A549 (cell line): Measurements from ENCODE around the gene IL6ST. TPM values are rescaled to one million over a fixed set of nuclear protein-coding genes. Genes with fewer than 3 reads are reported as not detected.

ENCODE experiments used
- ATAC-seq, 2 experiments: fragments of 200-7000 bp in 1 of 2; fragments of >200 bp in 1 of 2; cut with Nextera tagmentation in 1 of 2; cut with Tn5 transposase in 1 of 2; 3 replicates each; pipeline versions ENCODE4 v1.8.0 to v1.9.1; 2018 to 2020; ENCODE audit warnings: mild to moderate bottlenecking in 1 of 2, moderate library complexity in 1 of 2
- CTCF ChIA-PET: fragments of 300-600 bp; sonication (Branson Sonifier 250); formaldehyde crosslinking; extraction: SDS; loops from one replicate; lab custom pipeline; 2021; ENCODE audit warnings: antibody characterized with exemption, inconsistent platforms; lab: Yijun Ruan, JAX
- POLR2A ChIA-PET: fragments of 350-600 bp; formaldehyde crosslinking; extraction: SDS; loops from one replicate; lab custom pipeline; 2021; ENCODE audit warnings: antibody characterized with exemption, inconsistent platforms; lab: Yijun Ruan, JAX
- DNase-seq, 2 experiments: peaks; one replicate each; pipeline versions ENCODE4 v3.0.0 to v3.0.0-alpha.2; 2011 to 2016; ENCODE audit warnings: low read depth in 1 of 2, low spot score in 1 of 2
- FAIRE-seq: peaks from 2 replicates; lab custom pipeline; 2011; peaks lifted over from hg19 to GRCh38; lab: Jason Lieb, UNC
- H3K27ac ChIP-seq, 2 experiments: fragments of >200 bp; sonication (Bioruptor Twin); formaldehyde crosslinking; 3 replicates each; pipeline ENCODE4 v1.5.1; 2016 to 2017
- H3K4me1 ChIP-seq: fragments of >200 bp; sonication (Bioruptor Twin); formaldehyde crosslinking; 3 replicates; pipeline ENCODE4 v1.6.1; 2016
- H3K4me2 ChIP-seq: fragments of >200 bp; sonication (Bioruptor Twin); formaldehyde crosslinking; 3 replicates; pipeline ENCODE4 v1.6.1; 2016
- H3K4me3 ChIP-seq: fragments of >200 bp; sonication (Bioruptor Twin); formaldehyde crosslinking; 3 replicates; pipeline ENCODE4 v1.5.1; 2016
- H3K9me3 ChIP-seq: fragments of >200 bp; sonication (Bioruptor Twin); formaldehyde crosslinking; 3 replicates; pipeline ENCODE4 v1.6.1; 2016
- BHLHE40 ChIP-seq: IDR thresholded peaks from 2 replicates; pipeline ENCODE4 v1.6.1; 2012; ENCODE audit warnings: low read depth, low read length, inconsistent platforms
- E2F6 ChIP-seq: IDR thresholded peaks from 2 replicates; pipeline ENCODE4 v1.6.1; 2012; ENCODE audit warnings: low read depth, borderline replicate concordance
- EHMT2 ChIP-seq: fragments of 200-600 bp; sonication (generic); IDR thresholded peaks from 2 replicates; pipeline ENCODE4 v1.6.1; 2016; ENCODE audit warnings: antibody characterized with exemption, low read depth, mild to moderate bottlenecking, moderate library complexity
- HEYL ChIP-seq: fragments of 250-450 bp; sonication (Bioruptor Pico); IDR thresholded peaks from 2 replicates; pipeline ENCODE4 v1.8.0; 2021; ENCODE audit warnings: mild to moderate bottlenecking, moderate library complexity
- HOXA7 ChIP-seq: fragments of 250-450 bp; sonication (Bioruptor Pico); IDR thresholded peaks from 2 replicates; pipeline ENCODE4 v1.5.0; 2020; ENCODE audit warnings: mild to moderate bottlenecking, moderate library complexity
- HOXB5 ChIP-seq: fragments of 250-450 bp; sonication (Bioruptor Pico); IDR thresholded peaks from 2 replicates; pipeline ENCODE4 v1.5.0; 2020; ENCODE audit warnings: mild to moderate bottlenecking, moderate library complexity
- JUNB ChIP-seq: fragments of >200 bp; sonication (Bioruptor Twin); formaldehyde crosslinking; IDR thresholded peaks from 2 replicates; pipeline ENCODE4 v1.6.1; 2016
- MAFK ChIP-seq: fragments of 450-650 bp; IDR thresholded peaks from 2 replicates; pipeline ENCODE4 v1.6.1; 2014; ENCODE audit not compliant: partially characterized antibody
- PBX3 ChIP-seq: IDR thresholded peaks from 2 replicates; pipeline ENCODE4 v1.6.1; 2012
- PHF8 ChIP-seq: fragments of 200-600 bp; sonication (generic); IDR thresholded peaks from 2 replicates; pipeline ENCODE4 v1.6.1; 2016; ENCODE audit warnings: low read depth, mild to moderate bottlenecking, antibody characterized with exemption, moderate library complexity, borderline replicate concordance
- RCOR1 ChIP-seq: fragments of 150-350 bp; IDR thresholded peaks from 2 replicates; pipeline ENCODE4 v1.6.1; 2014; ENCODE audit warnings: antibody characterized with exemption, low read length, low read depth
- RFX5 ChIP-seq: fragments of 450-650 bp; IDR thresholded peaks from 2 replicates; pipeline ENCODE4 v1.7.1; 2014; ENCODE audit warnings: antibody characterized with exemption, mild to moderate bottlenecking, moderate library complexity
- SMC3 ChIP-seq: fragments of >200 bp; sonication (Bioruptor Twin); formaldehyde crosslinking; IDR thresholded peaks from 3 replicates; pipeline ENCODE4 v1.6.1; 2018; ENCODE audit warnings: inconsistent platforms
- USF2 ChIP-seq: fragments of 450-650 bp; IDR thresholded peaks from 2 replicates; pipeline ENCODE4 v1.6.1; 2014; ENCODE audit warnings: antibody characterized with exemption
- ZNF302 ChIP-seq: fragments of 250-450 bp; sonication (Bioruptor Pico); IDR thresholded peaks from 2 replicates; pipeline ENCODE4 v1.9.0; 2021; ENCODE audit warnings: inconsistent platforms, mild to moderate bottlenecking, moderate library complexity
- WGBS: methylation state at CpG from one replicate; pipeline ENCODE4 v1.1.6; 2017; ENCODE audit errors: missing lambda C conversion rate; 5-methylcytosine and 5-hydroxymethylcytosine counted together
- polyA plus RNA-seq, 4 experiments: library from polyadenylated mRNA; depleted of rRNA in 3 of 4; stranded (reverse); fragments of >200 nt; fragmentation: RNase III in 1 of 4; extraction: RNeasy Plus Mini Kit Qiagen cat#74134 plus additional on column Dnase treatment in 1 of 4; gene quantifications; 2 replicates in 3 of 4; 3 replicates in 1 of 4; pipeline ENCODE4 v1.2.3, GENCODE V29; 2011 to 2017
- TF ChIP-seq, protein P1 (sequence below): fragments of >200 bp; sonication (Bioruptor Twin); formaldehyde crosslinking; IDR thresholded peaks from 2 replicates; pipeline ENCODE4 v1.6.1; 2016
- TF ChIP-seq, protein P2 (sequence below): fragments of >200 bp; sonication (Bioruptor Twin); formaldehyde crosslinking; IDR thresholded peaks from 3 replicates; pipeline ENCODE4 v1.6.1; 2016
- TF ChIP-seq, protein P3 (sequence below): fragments of 200-600 bp; sonication (generic); IDR thresholded peaks from 2 replicates; pipeline ENCODE4 v1.6.1; 2016; ENCODE audit warnings: antibody characterized with exemption, mild to moderate bottlenecking, moderate library complexity

The IL6ST gene
- polyA plus RNA-seq, 2 of the 4 experiments (the other 2 are of a cell fraction), result 46.2 to 183 TPM

DNA sequence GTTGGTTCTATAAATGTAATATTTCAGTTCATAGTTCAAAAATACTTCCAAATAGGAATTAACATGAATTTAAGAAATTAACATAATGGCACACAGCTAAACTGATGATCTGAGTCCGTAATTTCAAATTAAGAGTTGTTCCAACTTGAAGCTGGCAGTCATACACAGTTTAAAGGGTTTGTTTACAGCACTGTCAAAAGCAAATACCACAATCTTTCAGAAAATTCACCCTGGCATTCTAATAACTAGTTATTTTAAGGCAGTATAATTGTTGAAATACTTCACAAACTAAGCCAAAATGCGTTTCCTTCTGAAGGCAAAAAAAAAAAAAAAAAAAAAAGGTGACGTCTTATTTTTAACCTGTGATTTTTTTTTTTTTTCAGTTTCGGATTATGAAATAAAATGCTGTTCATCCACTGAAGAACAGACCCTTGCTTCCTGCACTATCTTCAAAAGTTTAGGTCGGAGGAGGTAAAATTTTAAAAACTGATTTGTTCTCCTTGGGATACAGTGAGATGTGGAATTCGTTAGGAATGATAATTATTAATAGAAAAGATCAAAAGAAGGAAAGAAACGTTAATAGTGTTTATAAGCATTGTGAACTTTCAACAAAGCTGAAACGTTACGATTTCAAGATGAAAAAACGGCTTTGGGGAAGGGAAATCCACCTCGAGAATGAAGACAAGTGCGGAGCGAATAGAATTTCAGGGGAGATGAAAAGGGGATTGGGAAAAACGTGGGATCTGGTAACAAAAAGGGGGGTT is 850 bp downstream of the IL6ST start:
- ChIA-PET CTCF (interaction anchor here (0.7 to 2.9 kb wide), 5 partner anchors 11 to 130 kb away, joined by 3 to 12 read pairs (median 3); no protein-coding TSS in a partner anchor), POLR2A (interaction anchor here (1.0 to 2.1 kb wide), 4 partner anchors 10 to 130 kb away, joined by 4 to 19 read pairs (median 8); no protein-coding TSS in a partner anchor)
- H3K9me3 ChIP-seq, result no peaks in the 10 kb centered on the region
- FAIRE-seq (no peak), ATAC-seq (no peak), DNase-seq (no peak)
- 1% methylated on average over 14 of the region's 14 CpGs for WGBS
- H3K4me3 ChIP-seq, result peak overlapping the region; percentile 80
- H3K27ac ChIP-seq, result peak overlapping the region; percentile 93 to 94
- H3K4me2 ChIP-seq, result peak overlapping the region; percentile 92
- TF ChIP-seq E2F6 (no peak), USF2 (no peak; the same call in 1 of the 2 replicates), BHLHE40 (no peak), HOXA7 (CRISPR knock-in tag) (no peak)
- TF ChIP-seq, all 56 proteins: peak for 0
- H3K4me1 ChIP-seq, result peaks cover 53% of the 10 kb centered on the region

GRCh38 chr5:55993013-55993412 is 1.8 kb downstream of the IL6ST start:
- DNase-seq (no peak), FAIRE-seq (no peak), ATAC-seq (no peak)
- H3K4me2 ChIP-seq, result peak overlapping the region; percentile 92
- TF ChIP-seq RFX5 (no peak), JUNB (no peak), PBX3 (no peak)
- ChIA-PET POLR2A (no interaction called here), CTCF (interaction anchor here (0.9 kb wide), 1 partner anchor 57 kb away, joined by 3 read pairs; no protein-coding TSS in a partner anchor)
- 28% methylated on average over 5 of the region's 5 CpGs for WGBS
- peak overlapping the region; percentile 75 to 94 for H3K27ac ChIP-seq
- H3K9me3 ChIP-seq, result no peaks in the 10 kb centered on the region
- H3K4me1 ChIP-seq, result peaks cover 53% of the 10 kb centered on the region
- H3K4me3 ChIP-seq, result peak overlapping the region; percentile 80

DNA sequence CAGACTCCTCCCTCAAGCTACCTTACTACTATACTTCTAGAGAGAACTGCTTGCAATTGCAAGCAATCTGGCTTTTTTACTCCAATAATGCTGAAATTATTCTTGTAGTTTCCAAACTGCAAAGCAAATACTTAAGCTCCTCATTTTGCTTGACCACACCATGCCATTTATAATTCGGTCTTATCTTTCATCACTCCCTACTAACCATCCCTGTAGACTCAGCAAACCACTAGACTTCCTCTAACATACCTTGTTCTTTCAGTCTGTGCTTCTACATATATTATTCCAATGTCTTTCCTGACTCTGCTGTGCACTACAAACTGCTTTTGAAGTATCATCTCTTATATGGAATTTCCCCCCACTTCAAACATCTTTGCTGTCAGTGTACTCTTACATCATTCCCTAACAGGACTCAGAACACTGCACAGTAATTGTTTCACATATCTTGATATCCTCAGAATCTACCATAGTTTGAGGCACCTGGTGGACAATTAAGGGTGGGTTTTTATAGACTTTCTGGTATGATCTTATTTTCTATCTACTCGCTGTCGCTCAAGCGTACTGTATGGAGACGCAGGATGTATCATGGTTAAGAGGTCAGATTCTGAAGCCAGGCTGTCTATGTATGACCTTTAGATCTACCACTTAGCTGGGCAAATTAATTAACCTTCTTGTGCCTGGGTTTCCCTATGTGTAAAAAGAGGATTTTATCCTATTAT is 2.8 kb downstream of the IL6ST start:
- no peak for FAIRE-seq
- TF ChIP-seq, protein P1, sequence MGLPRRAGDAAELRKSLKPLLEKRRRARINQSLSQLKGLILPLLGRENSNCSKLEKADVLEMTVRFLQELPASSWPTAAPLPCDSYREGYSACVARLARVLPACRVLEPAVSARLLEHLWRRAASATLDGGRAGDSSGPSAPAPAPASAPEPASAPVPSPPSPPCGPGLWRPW, result no peak
- TF ChIP-seq ZNF302 (CRISPR knock-in tag) (no peak), EHMT2 (no peak), MAFK (no peak), HOXB5 (no peak), PHF8 (no peak), USF2 (no peak), RCOR1 (no peak), SMC3 (no peak), HEYL (CRISPR knock-in tag) (no peak)
- TF ChIP-seq, protein P2, sequence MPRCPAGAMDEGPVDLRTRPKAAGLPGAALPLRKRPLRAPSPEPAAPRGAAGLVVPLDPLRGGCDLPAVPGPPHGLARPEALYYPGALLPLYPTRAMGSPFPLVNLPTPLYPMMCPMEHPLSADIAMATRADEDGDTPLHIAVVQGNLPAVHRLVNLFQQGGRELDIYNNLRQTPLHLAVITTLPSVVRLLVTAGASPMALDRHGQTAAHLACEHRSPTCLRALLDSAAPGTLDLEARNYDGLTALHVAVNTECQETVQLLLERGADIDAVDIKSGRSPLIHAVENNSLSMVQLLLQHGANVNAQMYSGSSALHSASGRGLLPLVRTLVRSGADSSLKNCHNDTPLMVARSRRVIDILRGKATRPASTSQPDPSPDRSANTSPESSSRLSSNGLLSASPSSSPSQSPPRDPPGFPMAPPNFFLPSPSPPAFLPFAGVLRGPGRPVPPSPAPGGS, result no peak
- TF ChIP-seq, protein P3, sequence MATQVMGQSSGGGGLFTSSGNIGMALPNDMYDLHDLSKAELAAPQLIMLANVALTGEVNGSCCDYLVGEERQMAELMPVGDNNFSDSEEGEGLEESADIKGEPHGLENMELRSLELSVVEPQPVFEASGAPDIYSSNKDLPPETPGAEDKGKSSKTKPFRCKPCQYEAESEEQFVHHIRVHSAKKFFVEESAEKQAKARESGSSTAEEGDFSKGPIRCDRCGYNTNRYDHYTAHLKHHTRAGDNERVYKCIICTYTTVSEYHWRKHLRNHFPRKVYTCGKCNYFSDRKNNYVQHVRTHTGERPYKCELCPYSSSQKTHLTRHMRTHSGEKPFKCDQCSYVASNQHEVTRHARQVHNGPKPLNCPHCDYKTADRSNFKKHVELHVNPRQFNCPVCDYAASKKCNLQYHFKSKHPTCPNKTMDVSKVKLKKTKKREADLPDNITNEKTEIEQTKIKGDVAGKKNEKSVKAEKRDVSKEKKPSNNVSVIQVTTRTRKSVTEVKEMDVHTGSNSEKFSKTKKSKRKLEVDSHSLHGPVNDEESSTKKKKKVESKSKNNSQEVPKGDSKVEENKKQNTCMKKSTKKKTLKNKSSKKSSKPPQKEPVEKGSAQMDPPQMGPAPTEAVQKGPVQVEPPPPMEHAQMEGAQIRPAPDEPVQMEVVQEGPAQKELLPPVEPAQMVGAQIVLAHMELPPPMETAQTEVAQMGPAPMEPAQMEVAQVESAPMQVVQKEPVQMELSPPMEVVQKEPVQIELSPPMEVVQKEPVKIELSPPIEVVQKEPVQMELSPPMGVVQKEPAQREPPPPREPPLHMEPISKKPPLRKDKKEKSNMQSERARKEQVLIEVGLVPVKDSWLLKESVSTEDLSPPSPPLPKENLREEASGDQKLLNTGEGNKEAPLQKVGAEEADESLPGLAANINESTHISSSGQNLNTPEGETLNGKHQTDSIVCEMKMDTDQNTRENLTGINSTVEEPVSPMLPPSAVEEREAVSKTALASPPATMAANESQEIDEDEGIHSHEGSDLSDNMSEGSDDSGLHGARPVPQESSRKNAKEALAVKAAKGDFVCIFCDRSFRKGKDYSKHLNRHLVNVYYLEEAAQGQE, result no peak
- TF ChIP-seq, all 56 proteins: peak for 0
- H3K27ac ChIP-seq, result peak overlapping the region; percentile 75 to 94; a peak in 4 of 6 replicates
- ChIA-PET POLR2A (no interaction called here), CTCF (interaction anchor here (0.9 to 1.5 kb wide), 3 partner anchors 9 to 209 kb away, joined by 3 to 5 read pairs (median 5); no protein-coding TSS in a partner anchor)
- H3K4me3 ChIP-seq, result peak overlapping the region; percentile 80
- H3K4me2 ChIP-seq, result peak overlapping the region; percentile 92
- ATAC-seq, result no peak
- H3K4me1 ChIP-seq, result peaks cover 43% of the 10 kb centered on the region
- H3K9me3 ChIP-seq, result 0 out of 3 replicates have a peak, but pooled peaks cover 1% of the 10 kb centered on the region
- WGBS, result 72% methylated on average over 5 of the region's 5 CpGs
- no peak for DNase-seq
